NCI-H1048 (cell line): ENCODE data around the gene S100A16.
"Not testable (repeated sequence)": the region's sequence is repeated elsewhere in the genome, so short reads cannot be mapped to it uniquely, and the experiment has no call there.

Source experiments
- DNase-seq: peaks from one replicate; lab custom pipeline; 2025; lab: John Stamatoyannopoulos, UW

S100A16 gene

GRCh38 chr1:153585006-153585405, 27.9 kb downstream of the S100A16 start:
- DNase-seq = no peak

GRCh38 chr1:153583976-153584375, 29.0 kb downstream of the S100A16 start:
- DNase-seq = no peak

- not testable (repeated sequence) for DNase-seq
Measured at GRCh38 chr1:153583514-153583913, 29.4 kb downstream of the S100A16 start.

- not testable (repeated sequence) for DNase-seq
Measured at GRCh38 chr1:153582836-153583235, 30.1 kb downstream of the S100A16 start.

- no peak for DNase-seq
Measured at GRCh38 chr1:153578936-153579335, 34.0 kb downstream of the S100A16 start.

- DNase-seq = no peak
Measured at GRCh38 chr1:153578490-153578889, 34.4 kb downstream of the S100A16 start.

- DNase-seq = no peak
Measured at GRCh38 chr1:153577624-153578051, 35.3 kb downstream of the S100A16 start.

GRCh38 chr1:153577138-153577537, 35.8 kb downstream of the S100A16 start:
- DNase-seq = no peak

GRCh38 chr1:153575497-153575896, 37.4 kb downstream of the S100A16 start:
- DNase-seq = not testable (repeated sequence)

- not testable (repeated sequence) for DNase-seq
Measured at GRCh38 chr1:153575081-153575491, 37.9 kb downstream of the S100A16 start.

- no peak for DNase-seq
Measured at GRCh38 chr1:153573351-153573750, 39.6 kb downstream of the S100A16 start.

GRCh38 chr1:153572569-153573015, 40.3 kb downstream of the S100A16 start:
- no peak for DNase-seq

GRCh38 chr1:153571706-153572105, 41.2 kb downstream of the S100A16 start:
- DNase-seq = no peak

GRCh38 chr1:153570874-153571273, 42.1 kb downstream of the S100A16 start:
- no peak for DNase-seq

- DNase-seq = no peak
Measured at GRCh38 chr1:153569465-153569864, 43.5 kb downstream of the S100A16 start.

- peak; percentile 89 for DNase-seq
Measured at GRCh38 chr1:153568367-153569099, 44.4 kb downstream of the S100A16 start.

- no peak for DNase-seq
Measured at GRCh38 chr1:153567621-153568366, 45.1 kb downstream of the S100A16 start.

GRCh38 chr1:153566414-153567371, 46.2 kb downstream of the S100A16 start:
- no peak for DNase-seq

- DNase-seq = no peak
Measured at GRCh38 chr1:153565529-153566374, 47.2 kb downstream of the S100A16 start, which contains the start of gene S100A2. S100A2 (minus strand) TSS chr1:153565844; CDS start chr1:153563877, 1,967 bp downstream.

- DNase-seq = no peak
Measured at GRCh38 chr1:153563991-153564390, 48.9 kb downstream of the S100A16 start.

- DNase-seq = no peak
Measured at GRCh38 chr1:153563483-153563901, 49.4 kb downstream of the S100A16 start.
